Dermis microvascular lymphatic vessel endothelial cell (primary cell): ENCODE data around the gene NLGN4X. TPM values are rescaled to one million over a fixed set of nuclear protein-coding genes. Genes with fewer than 3 reads are reported as not detected.

ENCODE experiments used
- DNase-seq, 2 donors: peaks; one replicate each; pipeline versions ENCODE4 v3.0.0 to v3.0.0-alpha.2; 2010; ENCODE audit warnings: low read depth in 2 of 2
- total RNA-seq: library from RNA; depleted of rRNA; stranded (reverse); fragments of >200 nt; gene quantifications from 2 replicates; pipeline ENCODE4 v1.2.1, GENCODE V29; 2014

The NLGN4X gene
- total RNA-seq, 1 donor from 2014 or later = 0.26 TPM

DNA sequence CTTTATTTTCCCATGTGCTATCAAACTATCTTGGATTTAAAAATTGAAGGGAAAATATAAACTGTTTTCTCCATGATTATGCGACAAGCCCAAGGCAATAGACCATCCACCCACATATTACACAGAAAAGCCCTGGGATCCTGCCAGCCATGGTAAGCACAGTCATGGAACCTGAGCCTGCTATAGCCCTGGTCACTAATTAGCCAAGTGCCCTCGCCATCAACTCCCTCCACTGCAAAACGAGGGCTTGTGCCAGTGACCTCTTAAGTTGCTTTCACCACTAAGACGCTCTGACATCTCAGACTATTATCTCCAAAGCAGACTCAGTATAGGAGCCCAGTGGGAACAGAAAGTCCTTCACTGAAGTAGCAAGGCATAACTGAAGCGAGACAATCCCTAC is 69.2 kb downstream of the NLGN4X start:
- DNase-seq = no peak

DNA sequence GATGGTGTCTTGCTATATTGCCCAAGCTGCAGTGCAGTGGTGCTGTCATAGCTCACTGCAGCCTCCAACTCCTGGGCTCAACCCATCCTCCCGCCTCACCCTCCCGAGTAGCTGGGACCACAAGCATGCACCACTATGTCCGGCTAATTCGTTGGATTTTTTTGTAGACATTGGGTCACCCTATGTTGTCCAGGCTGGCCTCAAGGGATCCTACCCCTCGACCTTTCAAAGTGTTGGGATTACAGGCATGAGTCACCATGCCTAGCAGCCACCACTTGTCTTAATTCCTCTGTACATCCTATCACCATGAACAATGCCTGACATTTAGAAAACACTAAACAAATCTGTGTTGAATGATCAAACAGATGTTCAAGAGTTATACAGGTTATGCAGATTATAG is 76.7 kb downstream of the NLGN4X start:
- DNase-seq = no peak

DNA sequence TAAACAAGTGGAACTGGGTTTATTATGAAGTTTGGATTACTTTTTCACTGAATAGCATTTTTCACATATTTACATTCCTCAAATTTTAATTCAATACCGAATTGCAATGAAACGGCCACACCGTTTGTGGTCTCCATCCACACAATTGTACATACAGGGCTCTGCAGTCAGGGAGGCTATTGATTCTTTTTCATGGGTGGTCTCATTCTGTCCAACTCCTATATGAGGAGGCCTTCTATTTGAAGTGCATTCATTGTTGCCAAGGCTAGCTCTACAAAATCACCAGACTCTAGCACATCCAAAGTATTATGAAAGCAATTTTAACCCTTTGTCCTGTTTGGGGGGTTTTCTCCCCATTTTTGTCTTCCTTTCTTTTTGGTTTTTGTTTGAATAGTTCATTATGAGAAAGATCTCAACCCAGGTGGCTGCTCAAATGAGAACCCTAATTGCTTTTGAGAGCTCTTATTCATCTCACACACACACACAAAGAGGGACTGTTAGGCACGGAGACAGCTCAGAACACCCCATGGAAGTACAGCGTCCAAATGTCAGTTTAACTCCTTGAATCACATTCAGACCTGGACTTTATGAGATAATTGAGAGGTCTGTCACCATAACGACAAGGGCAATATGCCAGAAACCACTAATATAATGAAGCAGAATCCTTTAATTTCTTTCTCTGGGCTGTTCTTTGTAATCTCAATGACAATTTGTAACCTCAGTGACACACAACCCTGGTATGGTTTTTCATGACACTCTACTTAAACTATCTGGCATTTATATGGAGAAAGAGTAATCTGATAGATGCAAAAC is 79.4 kb downstream of the NLGN4X start:
- no peak for DNase-seq

DNA sequence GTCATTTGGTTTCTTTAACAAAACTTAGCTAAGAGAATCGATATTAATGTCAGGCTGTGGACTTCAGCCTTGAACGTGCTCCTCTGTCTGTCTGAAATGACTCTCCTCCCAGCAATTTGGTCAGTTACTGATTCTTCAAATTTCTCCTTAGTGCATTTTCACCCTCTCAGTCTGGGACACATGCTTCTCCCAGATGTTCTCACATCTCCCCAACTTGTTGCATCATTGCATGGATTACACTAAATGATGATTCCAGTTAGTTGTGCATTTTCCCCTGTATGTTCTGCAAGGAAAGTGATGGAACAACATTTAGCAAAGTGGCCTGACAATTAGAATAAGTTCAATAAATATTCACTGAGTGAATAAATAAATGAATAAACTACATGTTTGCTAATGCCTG is 94.4 kb downstream of the NLGN4X start:
- DNase-seq = no peak

DNA sequence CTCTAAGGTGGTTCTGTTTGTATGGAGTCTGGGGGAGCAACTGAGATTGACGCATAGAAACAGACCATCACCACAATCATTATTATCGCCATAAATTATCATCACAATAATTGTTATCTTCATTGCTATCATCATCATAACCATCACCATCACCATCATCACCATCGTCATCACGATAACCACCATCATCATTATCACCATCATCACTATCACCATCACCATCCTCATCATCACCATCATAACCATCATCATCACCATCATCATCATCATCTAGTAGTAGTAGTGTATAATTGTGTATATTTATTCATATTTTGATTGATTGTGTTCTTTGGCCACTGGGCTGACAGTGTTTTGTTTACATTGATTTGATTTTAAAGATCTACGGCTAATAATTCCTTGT is 95.7 kb downstream of the NLGN4X start:
- DNase-seq = no peak

DNA sequence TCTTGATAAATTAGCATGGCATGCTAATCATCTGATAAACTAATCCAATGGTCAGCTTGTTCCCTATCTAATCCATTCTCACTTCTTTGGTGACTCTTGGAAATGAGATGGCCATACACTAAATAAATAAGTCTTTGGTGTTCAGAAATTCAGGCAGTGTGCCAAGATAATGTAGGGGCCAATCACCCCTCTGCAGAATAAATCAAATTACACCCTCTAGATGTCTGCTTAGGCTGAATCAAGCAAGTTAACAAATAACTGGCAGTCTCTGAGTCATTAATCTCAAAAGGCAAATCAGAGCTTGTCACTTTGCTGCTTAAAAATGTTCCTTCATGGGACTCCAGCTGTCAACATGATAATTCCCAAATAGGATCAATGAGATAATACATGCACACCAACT is 97.4 kb downstream of the NLGN4X start:
- no peak for DNase-seq

DNA sequence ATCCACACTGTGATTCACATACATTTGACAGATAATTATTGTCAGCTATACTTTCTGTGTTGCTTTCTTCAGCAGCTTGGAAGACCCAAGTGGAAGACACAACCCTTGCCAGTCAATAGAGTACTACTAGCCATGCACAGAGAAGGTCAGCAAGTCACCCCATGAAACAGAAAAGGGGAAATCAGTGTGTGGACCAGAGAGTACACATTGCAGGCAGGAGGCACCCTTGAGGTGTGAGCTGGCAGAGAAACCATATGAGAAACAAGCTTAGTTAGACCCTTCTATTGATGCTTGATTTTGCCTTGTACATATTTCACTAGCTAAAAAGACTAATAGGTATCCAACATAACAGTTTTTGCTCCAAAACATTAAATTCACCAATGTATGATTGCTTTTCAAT is 99.5 kb downstream of the NLGN4X start:
- no peak for DNase-seq

DNA sequence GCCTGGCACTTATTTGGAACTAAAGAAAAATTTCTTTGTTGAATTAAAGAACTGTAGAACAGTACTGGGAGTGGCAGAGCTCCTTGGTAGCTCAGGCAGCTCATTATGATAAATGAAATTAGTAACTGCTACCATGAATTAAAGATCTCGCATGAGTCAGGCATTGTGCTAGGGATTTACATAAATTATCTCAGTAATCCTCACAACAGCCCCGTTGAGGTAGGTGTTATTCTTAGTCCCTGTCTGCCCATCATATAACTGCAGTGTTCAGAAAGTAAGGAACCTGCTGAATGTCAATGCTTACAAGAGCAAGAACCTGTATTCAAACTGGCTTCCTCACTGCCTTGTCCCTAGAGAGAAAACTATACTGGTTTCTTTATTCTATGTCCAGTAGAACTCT is 108.3 kb downstream of the NLGN4X start:
- no peak for DNase-seq

DNA sequence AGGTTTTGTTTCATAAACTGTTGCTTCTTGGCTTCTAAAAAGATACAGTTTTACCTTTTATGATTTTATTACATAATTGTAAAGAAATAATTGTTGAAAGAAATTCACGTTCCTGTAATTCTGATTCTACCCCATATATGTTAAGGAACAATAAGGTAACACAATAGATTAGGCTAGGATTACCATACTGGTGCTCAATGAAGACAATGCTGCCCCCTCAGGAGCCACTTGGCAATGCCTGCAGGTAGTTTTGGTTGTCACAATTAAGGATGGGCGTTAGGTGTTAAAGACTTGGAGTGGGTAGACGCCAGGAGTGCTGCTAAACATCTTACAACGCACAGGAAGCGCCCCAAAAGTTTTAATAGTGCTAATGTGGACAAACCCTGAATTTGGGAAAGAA is 133.2 kb downstream of the NLGN4X start:
- no peak for DNase-seq

DNA sequence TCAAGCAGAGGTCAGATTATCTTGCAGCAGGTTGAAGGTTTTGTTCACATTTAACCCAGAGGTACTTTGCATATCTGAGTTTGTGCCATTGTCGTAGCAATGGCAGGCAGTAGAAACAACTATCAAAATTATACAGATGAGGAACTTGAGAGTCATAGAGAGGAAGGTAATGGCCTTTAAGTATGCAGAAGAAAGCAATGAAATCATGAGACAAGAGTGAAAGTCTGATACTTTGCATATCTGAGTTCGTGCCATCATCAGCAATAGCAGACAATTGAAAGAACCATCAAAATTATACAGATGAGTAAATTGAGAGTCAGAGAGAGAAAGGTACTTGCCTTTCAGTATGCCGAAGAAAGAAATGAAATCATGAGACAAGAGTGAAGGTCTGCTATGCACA is 154.1 kb downstream of the NLGN4X start:
- no peak for DNase-seq

DNA sequence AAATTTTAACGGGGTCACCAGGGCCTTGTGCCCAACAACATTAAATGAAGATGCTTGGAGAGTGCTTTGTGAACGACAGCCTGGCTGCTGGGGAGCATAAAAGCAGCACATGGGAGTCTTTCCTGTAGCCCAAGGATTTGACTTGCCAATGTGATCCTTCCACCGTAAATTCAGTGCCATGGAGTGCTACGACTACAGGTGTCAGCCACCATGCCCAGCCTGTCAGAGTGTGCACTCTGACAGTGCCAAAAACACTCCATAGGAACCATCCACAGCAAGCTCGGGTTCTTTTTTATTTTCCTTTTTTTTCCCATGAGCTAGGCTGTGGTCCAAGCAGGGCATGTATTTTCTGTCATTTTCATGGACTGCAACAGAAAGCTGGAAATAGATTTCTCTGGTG is 156.9 kb downstream of the NLGN4X start:
- no peak for DNase-seq

DNA sequence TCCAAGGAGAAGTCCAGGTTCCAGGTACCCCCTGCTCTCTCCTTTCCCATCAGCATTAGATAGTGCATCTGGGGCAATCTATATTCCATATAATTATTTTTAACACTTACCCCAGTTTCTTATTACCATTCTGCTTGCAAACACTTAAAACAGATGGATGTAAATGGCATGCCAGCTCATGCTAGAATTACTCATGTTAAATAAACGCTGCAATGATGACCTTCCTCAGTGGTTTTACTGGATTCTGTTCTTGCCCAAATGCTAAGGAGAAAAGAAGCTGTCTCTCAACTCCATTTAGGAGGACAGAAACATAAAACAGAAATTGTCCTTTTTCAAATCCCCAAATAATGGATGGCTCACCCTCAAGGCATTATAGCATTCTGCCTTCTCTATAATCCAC is 161.1 kb downstream of the NLGN4X start:
- no peak for DNase-seq

DNA sequence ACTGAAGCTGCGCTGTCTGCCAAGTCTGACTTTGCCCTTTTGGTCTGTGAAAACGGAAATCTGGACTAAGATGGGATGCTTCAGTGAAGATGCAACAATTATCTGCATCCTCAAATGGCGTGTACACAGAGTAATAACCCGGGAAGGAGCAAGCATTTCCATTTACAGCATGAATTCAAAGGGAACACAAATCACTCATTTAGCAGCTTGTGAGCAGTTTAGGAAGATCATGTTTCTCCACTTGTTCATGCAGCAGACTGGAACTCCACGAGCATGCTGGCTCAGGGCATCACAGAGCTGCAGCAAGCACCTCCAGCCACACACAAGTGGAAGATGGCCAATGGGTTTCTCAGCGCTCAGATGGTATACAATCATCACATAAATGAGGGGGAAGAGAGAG is 175.5 kb downstream of the NLGN4X start:
- no peak for DNase-seq

DNA sequence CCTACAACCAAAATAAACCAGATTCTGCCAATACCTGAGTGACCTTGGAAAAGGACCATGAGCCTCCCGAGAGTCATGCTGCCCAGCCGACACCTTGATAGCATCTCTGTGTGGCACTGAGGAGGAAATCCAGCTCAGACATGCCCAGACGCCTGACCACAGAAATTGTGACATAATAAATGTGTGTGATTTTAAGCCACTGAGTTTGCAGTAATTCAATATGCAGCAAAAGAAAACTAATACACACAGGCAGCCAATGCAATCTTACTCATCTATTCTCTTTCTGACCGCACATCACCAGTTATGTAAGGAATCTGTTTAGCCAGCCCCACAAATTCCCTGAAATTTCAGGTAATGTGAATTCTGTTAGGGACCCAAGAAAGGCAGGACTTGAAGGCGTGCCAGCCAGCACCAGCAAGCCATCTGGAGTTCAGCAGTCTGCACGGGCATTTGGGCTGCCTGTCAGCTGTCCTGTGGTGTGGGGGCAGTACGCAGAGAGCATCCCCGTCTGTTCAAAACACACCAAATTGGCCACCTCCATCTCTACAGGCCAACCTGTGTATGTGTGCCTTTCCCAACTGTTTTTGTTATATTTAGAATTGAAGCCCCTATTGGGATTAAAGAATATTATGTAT is 176.4 kb downstream of the NLGN4X start:
- no peak for DNase-seq

DNA sequence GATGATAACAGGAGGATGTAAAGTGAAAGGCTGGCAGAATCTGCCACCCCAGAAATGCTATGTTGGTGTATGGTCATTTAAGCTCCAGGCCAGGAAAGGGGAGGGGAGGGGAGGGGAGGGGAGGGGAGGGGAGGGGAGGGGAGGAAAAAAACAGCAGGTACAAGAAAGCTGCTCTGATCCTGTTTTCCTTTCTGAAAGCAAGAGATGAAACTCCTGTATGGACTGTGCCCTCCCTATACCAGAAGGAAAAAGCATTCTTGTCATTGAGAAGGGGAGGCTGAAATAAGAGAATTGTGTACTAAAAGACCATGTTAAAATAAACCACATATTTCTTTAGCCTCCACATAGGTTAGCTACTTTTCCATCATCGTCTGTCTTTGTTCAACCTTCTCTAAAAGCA is 179.5 kb downstream of the NLGN4X start:
- no peak for DNase-seq

DNA sequence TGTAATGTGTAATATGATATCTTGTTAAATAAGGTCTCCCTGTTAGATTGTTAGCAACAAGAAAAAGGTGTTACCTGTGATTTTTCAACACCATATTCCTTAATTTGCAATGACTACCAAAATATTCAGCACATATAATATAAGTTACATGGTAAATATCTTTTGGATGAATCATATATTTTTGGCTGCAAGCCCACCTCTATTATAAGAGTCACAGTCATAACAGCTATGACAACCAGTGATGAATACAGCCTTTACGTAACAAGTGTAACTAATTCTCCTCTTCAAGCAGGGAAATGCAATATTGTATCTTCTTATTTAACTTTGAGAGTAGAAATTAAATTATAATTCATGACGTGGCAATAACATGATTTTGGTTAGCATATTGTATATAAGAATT is 187.0 kb downstream of the NLGN4X start:
- DNase-seq = no peak

DNA sequence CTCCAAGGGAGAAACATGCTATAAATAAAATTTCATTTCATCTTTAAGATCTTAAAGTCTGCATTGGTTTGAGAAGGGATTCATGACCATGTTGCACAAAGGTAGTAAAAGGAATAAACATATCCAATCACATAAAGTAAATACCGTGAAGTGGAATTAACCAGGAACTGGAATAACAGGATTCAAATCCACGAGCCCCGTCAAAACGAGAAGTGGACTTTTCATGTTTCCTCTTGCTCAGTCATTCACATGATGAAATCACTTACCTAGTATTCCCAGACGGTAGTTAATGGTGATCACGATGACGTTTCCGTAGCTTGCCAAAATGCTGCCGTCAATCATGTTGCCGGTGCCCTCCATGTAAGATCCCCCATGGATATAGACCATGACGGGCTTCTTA is 199.7 kb downstream of the NLGN4X start:
- DNase-seq = no peak

DNA sequence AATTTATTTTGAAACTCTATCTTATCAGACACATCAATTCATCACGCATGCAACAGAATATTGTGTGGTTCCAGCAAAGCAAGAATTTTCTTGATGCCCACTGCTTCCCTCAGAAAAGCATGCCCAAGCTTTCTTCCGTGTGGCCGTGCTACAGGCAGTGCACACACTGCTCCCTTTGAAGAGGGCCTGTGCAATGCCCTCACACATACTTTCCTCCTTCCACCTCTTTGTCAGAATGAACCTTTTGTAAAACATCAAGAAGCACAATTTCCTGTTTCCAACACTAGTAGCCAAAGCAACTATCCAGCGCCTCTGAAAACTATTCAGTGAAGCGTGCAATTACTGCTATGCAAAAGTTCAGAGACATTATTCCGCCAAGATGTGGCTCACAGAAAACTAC is 201.7 kb downstream of the NLGN4X start:
- DNase-seq = no peak

DNA sequence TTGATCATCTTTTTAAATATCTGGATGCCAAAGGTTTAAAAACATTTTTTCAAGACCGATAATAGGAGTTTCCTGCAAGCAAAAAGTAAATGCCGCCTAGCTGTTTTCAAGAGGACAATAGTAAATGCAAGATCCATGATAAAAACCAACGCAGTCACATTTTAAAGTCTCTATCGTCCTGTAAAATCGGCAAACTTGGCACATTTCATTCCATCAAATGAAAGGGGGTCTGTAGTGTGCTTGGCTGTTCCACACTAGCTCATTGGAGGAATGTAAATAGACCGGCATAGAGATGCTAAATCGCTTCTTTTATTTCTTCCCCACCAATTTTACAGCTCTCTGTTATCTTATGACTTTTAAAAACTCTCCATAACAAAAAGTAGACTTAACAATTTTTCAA is 202.2 kb downstream of the NLGN4X start:
- DNase-seq = no peak

DNA sequence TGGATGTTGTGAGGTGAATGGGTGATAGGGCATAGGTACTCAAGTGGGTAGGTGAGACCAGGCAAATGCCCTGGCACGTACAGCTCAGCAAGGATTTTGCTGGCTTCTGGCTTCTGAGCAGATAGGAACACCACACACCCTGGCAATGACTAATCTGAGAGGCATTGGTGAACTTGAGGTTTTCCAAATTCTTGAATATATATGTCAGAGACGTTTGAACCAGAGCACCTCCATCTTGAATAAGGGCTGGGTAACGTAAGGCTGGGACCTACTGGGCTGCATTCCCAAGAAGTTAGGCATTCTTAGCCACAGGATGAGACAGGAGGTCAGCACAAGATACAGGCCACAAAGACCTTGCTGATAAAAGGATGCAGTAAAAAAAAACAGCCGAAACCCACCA is 204.5 kb downstream of the NLGN4X start:
- DNase-seq = no peak

DNA sequence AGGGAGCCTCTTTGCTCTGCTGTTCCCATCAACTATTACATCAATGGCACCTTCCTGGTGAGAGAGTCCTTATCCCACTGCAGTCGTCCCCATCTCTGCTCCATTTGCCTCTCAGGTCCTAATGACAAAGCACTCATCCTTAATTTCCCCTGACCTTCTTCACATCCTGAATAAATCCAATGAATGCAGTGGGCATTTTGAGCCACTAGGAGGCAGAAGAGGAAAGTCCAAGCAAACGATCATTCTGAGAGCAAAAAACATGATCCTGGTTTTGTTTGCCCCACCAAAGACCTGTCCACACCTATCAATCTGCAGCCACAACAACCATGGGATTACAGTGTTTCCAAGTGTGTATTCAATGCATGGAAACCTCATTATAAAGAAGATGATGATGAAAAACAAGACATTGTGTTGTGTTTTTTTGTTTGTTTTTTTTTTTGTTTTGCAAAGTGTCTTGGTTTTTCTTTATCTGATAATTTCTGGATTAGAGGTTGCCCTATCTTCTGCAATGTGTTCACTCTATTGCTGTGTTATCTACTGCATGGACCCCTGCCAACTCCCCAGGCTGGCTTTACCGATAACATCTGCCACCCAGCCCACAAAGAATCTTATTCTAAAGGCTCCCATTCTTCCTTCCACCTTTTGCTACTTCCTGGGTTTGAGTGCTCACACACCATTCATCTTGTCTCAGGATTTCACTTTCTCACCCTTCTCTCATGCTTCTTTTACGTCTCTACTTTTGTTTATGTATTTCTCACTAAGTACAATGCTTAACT is 207.2 kb downstream of the NLGN4X start:
- DNase-seq = peak; percentile 1 to 6

DNA sequence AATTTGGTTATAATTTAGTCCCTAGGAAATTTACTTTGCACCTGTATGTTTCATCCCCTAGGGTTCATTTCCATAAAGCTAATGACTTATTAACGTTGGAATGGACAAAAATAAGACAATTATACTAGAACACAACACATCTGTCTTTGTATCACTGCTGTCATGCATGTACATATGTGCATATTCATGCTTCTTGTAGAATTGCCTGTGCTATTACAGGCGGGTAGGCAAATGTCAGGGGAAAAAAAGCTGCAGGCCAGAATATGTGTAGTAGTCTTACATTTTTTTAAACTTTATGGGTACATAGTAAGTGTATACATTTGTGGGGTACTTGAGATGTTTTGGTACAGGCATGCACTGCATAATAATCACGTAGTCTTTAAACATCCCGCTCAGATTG is 209.6 kb downstream of the NLGN4X start:
- no peak for DNase-seq

DNA sequence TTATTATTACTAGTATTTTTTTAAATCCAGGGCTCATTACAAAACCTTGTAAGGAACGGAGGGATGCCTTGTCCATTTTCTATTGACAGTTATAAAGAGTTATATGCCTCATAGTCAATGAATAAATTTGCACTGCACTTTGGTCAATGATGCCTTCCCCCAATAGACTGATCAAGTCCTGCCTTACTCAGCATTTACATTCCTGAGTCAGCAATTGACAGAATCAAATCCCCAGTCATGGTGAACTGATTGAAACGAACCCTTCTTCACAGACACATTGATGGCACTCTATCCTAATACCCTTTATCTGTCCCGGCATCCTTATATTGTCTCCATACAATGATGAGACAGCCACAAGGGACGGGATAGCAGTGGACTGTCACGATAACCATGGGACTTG is 213.2 kb downstream of the NLGN4X start:
- no peak for DNase-seq
